ENCODE results near the gene NCF4. TPM values are rescaled to one million over a fixed set of nuclear protein-coding genes. Genes with fewer than 3 reads are reported as not detected.

The NCF4 gene
- total RNA-seq, 2 donors from 2014 or later = not detected

- Histone ChIP-seq H3K9ac (ENCODE audit: extremely low read depth, low read length, poor library complexity, severe bottlenecking) (no peak overlapping the region), H3K4me1 (ENCODE audit: control insufficient read depth, insufficient read depth, low read length) (no peaks in the 10 kb centered on the region), H3K27me3 (ENCODE audit: control insufficient read depth, insufficient read depth, low read length, poor library complexity, severe bottlenecking) (peaks cover 28% of the 10 kb centered on the region), H3K27ac (ENCODE audit: low read depth, low read length) (no peak overlapping the region), H3K36me3 (ENCODE audit: control insufficient read depth, insufficient read depth, low read length) (no peaks in the 10 kb centered on the region), H3K4me3 (ENCODE audit: low read length) (no peak overlapping the region), H3K9me3 (ENCODE audit: control insufficient read depth, low read length) (no peaks in the 10 kb centered on the region)
- Mint-ChIP-seq H3K4me3 (no peak overlapping the region), H3K27me3 (ENCODE audit: insufficient read depth) (peaks cover 32% of the 10 kb centered on the region), H3K4me1 (peaks cover 7% of the 10 kb centered on the region), H3K36me3 (ENCODE audit: low read depth) (no peaks in the 10 kb centered on the region), H3K27ac (no peak overlapping the region), H3K9me3 (no peaks in the 10 kb centered on the region)
- no peak for DNase-seq
- no peak for TF ChIP-seq CTCF (conservative IDR thresholded peaks at IDR 0.05)
- 81% methylated on average over 2 of the region's 2 CpGs; no CpG with 5 or more reads in 1 of the 2 experiments for WGBS, 2 experiments (ENCODE audit: insufficient coverage in 1 of 2, insufficient read length in 1 of 2)
Measured at GRCh38 chr22:36858966-36859365, 1.8 kb upstream of the NCF4 start.

GRCh38 chr22:36860017-36860416 is 789 bp upstream of the NCF4 start:
- peaks cover 28% of the 10 kb centered on the region for H3K27me3 ChIP-seq (ENCODE audit: control insufficient read depth, insufficient read depth, low read length, poor library complexity, severe bottlenecking)
- H3K4me3 Mint-ChIP-seq = no peak overlapping the region

GRCh38 chr22:36860438-36860820 is 377 bp upstream of the NCF4 start:
- Histone ChIP-seq H3K9ac (ENCODE audit: extremely low read depth, low read length, poor library complexity, severe bottlenecking) (no peak overlapping the region), H3K27me3 (ENCODE audit: control insufficient read depth, insufficient read depth, low read length, poor library complexity, severe bottlenecking) (peaks cover 28% of the 10 kb centered on the region), H3K27ac (ENCODE audit: low read depth, low read length) (no peak overlapping the region), H3K36me3 (ENCODE audit: control insufficient read depth, insufficient read depth, low read length) (no peaks in the 10 kb centered on the region), H3K4me3 (ENCODE audit: low read length) (no peak overlapping the region), H3K9me3 (ENCODE audit: control insufficient read depth, low read length) (no peaks in the 10 kb centered on the region), H3K4me1 (ENCODE audit: control insufficient read depth, insufficient read depth, low read length) (no peaks in the 10 kb centered on the region)
- WGBS, 2 experiments (ENCODE audit: insufficient coverage in 1 of 2, insufficient read length in 1 of 2) = 88 to 90% methylated on average over 2 of the region's 2 CpGs
- DNase-seq = no peak
- Mint-ChIP-seq H3K9me3 (no peaks in the 10 kb centered on the region), H3K4me3 (no peak overlapping the region), H3K4me1 (peaks cover 7% of the 10 kb centered on the region), H3K27ac (no peak overlapping the region), H3K36me3 (ENCODE audit: low read depth) (no peaks in the 10 kb centered on the region), H3K27me3 (ENCODE audit: insufficient read depth) (peaks cover 30% of the 10 kb centered on the region)
- TF ChIP-seq CTCF (conservative IDR thresholded peaks at IDR 0.05) = no peak

More at GRCh38 chr22:36860017-36860416, 789 bp upstream of the NCF4 start:
- Histone ChIP-seq H3K4me1 (ENCODE audit: control insufficient read depth, insufficient read depth, low read length) (no peaks in the 10 kb centered on the region), H3K9me3 (ENCODE audit: control insufficient read depth, low read length) (no peaks in the 10 kb centered on the region), H3K4me3 (ENCODE audit: low read length) (no peak overlapping the region), H3K9ac (ENCODE audit: extremely low read depth, low read length, poor library complexity, severe bottlenecking) (no peak overlapping the region), H3K36me3 (ENCODE audit: control insufficient read depth, insufficient read depth, low read length) (no peaks in the 10 kb centered on the region), H3K27ac (ENCODE audit: low read depth, low read length) (no peak overlapping the region)
- no peak for TF ChIP-seq CTCF (conservative IDR thresholded peaks at IDR 0.05)
- Mint-ChIP-seq H3K36me3 (ENCODE audit: low read depth) (no peaks in the 10 kb centered on the region), H3K27ac (no peak overlapping the region), H3K4me1 (peaks cover 7% of the 10 kb centered on the region), H3K27me3 (ENCODE audit: insufficient read depth) (peaks cover 29% of the 10 kb centered on the region), H3K9me3 (no peaks in the 10 kb centered on the region)
- no peak for DNase-seq
- 81 to 90% methylated on average over 6 of the region's 6 CpGs for WGBS, 2 experiments (ENCODE audit: insufficient coverage in 1 of 2, insufficient read length in 1 of 2)

Measured in endodermal cell (in vitro differentiated cells).